Stimulated activated CD4-positive, alpha-beta T cell treated with anti-CD3 and anti-CD28 coated beads, TNF-alpha, amount 100 ng/mL, for 1 hour (primary cell): ENCODE results near the gene GOLGA8B.
"Not testable (repeated sequence)": the region's sequence is repeated elsewhere in the genome, so short reads cannot be mapped to it uniquely, and the experiment has no call there.

Experiments
- DNase-seq, 3 donors: peaks; one replicate each; pipeline ENCODE4 v3.0.0-alpha.2; 2020; ENCODE audit warnings: low read depth in 3 of 3, low spot score in 1 of 3

The GOLGA8B gene

DNA sequence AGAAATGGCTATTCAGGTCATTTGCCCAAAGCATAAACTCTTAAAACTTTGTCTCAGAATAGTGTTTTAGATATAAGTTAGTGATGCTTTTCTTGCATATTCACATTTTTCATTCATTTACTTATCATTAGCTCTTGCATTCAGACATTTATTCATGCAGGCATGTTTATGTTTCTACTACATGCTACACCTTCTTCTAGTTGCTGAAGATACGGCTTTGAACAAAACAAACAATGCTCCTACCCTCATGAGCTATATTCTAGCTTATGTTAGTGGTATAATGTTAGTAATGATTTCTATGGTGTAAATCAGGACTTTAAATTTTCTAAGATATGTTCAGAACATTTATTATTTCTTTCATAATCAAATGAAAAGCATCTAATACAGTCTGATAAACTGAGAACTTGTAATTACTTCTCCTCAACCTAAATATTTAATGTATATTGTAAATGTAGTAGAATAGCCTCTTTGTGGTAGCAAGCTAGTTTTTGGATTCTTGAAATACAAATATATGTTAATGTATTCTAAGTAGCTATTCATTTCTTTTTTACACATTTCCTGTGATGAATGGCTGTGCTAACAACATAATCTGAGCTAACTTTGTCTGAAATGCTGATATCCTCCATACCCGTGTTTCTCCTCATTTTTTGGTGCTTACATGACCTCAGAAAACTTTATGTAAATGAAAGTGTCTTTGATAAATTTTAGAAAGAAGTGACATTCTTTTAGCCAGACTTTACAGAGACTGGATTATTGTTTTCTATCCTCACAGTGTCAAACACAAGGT, 15.5 kb upstream of the GOLGA8B start:
- DNase-seq: no peak

DNA sequence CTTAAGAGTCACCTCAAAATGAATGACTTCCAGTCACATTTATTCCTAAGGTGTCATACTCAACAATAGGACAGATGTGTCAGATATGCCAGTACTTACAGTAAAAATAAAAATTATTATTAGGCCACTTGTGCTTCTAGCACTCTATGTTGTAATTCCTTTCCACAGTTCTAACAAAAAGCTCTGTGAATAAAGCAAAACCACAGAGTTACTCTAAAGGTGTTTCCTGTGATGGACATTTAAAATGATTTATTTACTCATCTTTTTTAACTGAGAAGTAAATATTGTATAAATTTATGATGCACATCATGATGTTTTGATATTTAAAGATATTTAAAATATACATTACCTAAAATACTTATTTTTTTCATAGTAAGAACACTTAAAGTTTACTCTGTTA, 13.9 kb upstream of the GOLGA8B start:
- DNase-seq: no peak

DNA sequence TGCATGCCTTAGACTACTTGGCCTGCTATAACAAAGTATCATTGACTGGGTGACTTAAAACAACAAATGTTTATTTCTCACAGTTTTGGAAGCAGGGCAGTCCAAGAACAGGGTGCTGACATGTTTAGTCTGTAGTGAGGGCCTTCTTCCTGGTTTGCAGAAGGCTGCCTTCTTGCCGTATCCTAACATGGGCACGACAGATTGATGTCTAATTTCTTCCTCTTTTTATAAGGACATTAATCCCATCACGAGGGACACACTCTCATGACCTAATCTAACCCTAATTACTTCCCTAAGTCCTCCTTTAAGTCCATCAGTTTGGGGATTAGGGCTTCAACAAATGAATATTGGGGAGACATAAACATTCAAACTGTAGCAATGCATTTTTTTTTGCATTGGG, 10.9 kb upstream of the GOLGA8B start:
- no peak for DNase-seq

DNA sequence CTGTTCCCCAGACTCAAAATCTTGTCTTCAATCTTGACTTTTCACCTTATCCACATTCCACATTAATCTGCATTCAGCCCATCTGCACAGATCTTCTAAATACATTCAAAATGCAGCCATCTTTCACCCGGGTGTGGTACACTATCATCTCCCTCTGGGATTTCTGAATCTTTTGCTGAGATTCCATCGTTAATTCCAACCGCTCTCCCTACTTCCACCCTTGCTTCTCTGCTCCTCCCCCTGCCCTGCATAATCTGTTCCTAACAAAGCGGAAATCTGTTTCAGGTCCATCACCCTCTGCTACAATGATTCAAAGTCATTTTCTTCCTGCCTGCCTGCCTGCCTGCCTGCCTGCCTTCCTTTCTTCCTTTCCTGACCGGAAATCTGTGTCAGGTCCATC, 7.9 kb upstream of the GOLGA8B start:
- no peak for DNase-seq

DNA sequence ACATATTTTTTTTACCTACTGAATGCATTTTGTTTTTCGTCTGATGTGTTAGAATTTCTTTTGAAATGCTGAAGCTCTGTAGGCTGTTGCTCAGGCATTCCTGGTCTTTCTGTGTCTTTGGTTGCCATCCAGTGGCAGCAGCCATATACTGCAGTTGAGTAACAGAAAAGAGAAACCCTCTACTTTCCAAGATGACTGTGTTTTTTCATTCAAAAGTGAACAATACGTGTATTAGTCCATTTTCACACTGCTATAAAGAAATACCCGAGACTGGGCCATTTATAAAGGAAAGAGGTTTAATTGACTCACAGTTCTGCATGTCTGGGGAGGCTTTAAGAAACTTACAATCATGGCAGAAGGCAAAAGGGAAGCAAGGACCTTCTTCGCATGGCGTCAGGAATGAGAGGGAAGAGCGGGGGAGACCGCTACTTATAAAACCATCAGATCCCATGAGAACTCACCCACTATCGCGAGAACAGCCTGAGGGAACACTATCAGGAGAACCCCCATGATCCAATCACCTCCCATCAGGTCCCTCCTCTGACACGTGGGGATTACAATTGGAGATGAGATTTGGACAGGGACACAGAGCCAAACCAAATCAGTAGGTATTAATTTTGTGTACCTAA, 4.7 kb upstream of the GOLGA8B start:
- peak in 1 of 3 donors; percentile 24 for DNase-seq

DNA sequence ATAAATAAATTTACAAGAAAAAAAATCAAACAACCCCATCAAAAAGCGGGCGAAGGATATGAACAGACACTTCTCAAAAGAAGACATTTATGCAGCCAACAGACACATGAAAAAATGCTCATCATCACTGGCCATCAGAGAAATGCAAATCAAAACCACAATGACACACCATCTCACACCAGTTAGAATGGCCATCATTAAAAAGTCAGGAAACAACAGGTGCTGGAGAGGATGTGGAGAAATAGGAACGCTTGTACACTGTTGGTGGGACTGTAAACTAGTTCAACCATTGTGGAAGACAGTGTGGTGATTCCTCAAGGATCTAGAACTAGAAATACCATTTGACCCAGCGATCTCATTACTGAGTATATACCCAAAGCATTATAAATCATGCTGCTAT, 2.5 kb upstream of the GOLGA8B start:
- not testable (repeated sequence) for DNase-seq

DNA sequence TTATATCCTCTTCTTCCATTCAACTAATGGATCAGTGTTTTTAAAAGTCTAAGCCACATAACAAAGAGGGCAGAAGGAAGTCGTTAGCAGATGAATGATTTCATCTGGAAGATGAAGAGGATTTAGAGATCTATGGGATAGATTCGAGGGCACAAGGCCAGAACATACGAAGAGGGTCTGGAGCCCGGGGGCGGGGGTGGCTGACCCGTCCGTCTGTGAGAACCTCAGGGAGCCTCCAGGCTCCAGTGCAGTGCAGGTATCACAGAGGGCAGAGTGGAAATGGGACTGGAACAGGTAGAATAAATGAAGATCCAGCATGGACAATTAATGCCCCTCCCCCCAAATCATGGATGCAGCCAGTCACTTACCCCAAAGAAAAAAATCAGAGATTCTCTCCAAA, 1.5 kb upstream of the GOLGA8B start:
- no peak for DNase-seq

DNA sequence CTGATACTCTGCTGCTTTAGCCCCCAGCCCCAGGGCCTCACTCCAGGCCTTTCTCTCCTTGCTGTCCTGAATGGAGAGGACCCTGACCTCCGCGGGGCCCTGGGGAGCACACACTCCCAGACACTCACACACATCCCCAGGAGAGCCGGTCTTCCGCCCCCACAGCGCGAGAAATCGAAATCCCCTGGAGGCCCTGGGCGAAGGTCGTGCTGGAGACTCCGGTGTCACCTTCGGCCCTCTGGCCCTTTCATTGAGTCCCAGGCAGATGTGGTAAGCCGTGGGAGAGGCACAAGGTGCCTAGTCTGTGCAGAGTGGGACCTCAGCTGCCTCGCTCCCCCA, 848 bp upstream of the GOLGA8B start:
- no peak for DNase-seq

DNA sequence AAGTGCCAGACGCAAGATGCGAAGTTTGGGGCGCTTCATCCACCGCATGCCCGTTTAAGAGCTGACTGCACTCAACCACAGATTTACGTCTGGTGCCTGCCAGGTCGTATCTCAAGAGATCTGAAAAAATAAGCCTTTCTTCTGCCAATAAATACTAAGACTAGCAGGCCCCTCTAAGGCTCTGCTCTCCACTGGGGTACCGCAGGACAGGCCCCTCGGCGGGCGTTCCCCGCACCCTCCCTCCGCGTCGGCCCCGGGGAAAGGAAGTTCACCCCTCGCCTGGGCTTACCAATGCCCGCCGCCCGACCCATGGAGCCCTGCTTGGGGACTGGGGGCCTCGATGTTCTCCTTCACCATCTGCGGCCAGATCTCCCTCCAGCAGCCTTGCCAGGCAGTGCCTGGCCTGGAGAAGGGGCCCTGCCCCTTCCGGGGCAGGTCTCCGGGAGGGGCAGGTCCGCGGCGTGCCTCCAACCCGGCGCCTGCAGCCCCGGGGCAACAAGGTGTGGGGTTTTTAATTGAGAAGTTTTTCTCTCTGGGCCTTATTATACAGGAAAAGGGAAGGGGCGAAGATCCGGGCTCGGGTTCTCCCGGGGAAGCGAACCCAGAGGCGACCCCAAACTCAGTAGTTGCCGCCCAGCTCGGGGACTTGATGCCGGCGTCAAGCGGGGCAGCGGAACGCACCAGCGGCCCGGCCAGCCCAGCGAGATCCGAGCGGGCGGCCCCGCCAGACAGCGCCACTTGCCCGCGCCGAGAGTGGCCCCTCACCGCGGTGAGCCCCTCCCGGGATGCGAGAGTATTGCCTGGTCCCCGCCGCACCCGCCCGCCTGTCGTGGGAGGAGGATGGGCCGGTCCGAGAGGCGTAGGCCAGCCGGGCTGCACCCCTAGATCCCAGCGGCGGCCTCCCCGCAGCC, 735 bp downstream of the GOLGA8B start:
- DNase-seq: peak in 1 of 3 donors; percentile 30

DNA sequence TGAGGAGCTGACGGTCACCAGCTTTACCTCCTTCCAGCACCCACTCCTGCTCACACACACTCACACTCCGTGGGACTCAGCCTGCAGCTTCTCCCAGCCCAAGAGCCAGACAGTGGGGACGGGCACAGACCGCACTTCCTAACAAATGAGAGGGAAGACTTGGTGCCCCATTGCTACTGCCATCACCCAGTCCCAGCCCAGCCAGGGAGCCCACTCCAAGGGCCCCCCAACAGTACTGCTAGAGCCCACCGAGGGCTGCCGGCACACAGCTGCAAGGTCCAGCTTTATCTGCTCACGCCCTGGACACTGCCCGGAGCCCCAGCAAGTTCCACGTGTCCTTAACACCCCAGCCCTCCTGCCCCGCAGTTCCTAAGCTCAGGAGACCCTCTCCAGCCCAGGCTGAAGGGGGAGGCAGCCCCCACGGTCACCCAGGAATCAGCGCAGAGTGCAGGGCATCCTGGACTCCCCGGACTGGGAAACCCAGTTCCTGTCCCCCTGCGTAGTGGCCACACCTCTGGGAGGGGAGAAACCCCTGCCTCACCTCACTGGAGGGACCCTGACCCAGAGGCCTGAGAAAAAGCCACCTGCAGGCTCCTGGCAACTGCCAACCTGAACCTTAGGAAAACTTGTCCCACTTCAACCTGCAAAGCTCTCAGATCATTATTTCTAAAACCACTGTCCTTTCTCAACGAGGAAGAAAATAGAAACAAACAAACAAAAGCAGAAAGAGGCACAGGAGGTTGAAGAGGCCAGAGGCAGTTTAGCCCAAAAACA, 1.6 kb downstream of the GOLGA8B start:
- DNase-seq: not testable (repeated sequence)

DNA sequence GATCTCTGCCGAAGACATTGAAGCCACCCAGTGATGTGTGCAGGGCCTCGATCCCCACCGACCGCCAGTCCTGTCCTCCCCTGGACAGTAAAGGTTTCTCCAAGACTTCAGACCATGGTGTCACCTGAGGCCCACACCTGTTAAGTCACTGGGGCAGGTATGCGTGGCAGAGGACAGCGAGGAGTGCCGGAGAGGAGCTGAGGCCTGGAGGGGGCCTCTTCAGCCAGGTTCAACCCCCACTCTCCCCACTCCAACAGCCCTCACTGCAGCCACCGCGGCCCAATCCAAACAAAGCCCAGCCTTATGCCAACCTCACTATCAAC, 2.4 kb downstream of the GOLGA8B start:
- no peak for DNase-seq

DNA sequence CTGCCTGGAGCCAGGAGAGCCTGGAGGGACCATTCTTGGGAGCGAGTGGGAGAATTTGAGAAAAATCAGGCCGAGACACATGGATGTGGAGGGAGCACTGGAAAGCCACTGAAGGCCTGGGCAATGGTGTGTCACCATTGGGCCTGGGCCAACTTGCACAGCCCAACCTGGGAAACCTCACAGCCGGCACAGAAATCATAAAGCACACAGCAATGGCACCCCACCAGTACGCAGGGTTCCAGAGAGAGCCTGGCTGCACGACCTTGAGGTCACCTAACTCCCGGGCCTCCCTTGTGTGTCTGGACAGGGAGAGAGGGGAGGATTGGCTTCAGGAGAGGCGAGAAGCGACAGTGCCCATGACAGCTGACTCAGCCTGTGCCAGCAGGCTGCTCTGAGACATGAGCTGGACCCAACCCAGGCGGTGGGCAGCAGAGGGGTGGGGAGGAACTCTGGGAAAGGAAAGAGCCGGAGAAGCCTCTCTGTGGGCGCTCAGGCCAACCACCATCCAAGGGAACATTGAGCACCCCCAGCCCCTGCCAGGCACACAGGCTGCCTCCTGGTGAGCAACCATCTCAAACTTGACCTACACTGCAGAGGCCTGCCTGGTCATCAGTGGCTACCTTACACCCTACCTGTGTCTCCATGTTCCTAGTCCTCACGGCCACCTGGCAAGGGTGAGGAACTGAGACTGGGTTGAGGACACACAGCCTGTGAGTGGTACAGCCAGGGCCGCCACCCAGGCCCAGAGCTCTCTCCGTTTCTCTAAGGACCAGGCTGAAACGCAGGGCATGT, 3.0 kb downstream of the GOLGA8B start:
- not testable (repeated sequence) for DNase-seq

DNA sequence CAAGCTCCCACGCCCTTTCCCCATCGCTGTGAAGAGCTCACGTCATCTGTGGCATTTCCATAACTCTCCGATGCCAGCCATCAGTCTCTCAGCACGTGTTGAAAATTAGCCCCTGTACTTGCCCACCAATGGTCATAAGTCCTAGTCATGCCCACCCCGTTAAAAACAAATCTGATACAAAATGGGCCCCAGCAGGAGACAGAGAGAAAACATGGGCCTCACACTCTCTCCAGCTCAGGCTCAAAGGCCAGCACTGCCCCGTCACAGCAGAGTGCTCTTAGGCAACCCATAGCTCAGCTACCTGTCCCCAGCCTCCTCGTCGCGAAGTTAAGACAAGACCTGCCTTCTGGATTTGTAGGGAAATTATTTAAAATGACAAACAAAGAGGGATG, 5.2 kb downstream of the GOLGA8B start:
- no peak for DNase-seq

DNA sequence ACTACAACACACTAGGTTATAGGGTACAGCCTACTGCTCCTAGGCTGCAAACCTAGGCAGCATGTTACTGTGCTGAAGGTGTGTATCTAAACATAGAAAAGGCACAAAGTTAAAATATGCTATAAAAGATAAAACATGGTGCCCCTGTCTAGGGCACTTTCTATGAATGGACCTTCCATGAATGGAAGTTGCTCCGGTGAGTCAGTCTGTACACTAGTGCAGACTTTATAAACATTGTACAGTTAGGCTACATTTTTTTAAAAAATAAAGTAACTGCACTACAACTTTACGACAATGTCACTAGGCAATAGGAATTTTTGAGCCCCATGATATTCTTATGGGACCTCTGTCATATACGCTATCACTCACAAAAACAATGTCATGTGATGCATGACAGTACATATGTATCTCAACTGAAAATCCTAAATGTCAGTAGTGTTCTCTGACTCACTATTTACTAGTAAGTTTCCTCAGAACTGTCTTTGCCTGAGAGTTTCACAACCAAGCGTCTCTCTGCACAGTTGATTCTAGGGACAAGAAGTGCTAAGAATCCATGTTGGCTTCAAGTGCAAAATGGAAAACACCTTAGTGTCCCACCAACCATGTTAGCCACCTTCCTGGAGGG, 5.7 kb downstream of the GOLGA8B start:
- DNase-seq: not testable (repeated sequence)

DNA sequence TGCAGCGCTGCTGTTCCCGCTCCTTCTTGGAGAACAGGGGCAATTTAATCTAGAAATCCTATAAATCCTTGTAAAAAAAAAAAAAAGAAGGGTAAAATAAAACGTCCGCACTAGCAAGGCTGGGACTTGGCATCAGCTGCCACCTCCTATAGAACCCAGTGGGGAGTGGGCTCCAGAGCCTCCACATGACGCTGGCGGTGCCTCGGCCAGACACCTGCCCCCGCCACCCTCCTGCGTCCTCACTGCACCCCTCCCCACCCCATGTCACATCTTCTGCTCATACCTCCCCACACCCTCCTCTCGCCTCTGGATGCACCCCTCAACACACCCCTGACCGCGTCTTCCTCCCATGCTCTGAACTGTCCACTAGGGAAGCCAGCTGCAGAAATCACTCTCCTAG, 8.4 kb downstream of the GOLGA8B start:
- not testable (repeated sequence) for DNase-seq

DNA sequence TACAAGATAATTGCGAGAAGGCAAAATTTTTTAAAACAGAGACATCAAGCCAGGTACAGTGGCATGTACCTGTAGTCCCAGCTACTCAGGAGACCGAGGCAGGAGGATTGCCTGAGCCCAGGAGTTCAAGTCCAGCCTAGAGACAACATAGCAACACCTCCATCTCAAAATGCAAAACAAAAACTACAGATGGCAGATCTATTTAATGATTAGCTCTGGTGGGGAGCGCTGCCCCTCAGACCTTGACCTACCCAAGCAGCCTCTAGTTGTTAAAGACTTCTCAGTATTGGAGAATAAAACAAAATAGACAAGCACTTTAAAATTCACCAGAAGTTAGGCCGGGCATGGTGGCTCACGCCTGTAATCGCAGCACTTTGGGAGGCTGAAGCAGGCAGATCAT, 10.5 kb downstream of the GOLGA8B start:
- DNase-seq: not testable (repeated sequence)

DNA sequence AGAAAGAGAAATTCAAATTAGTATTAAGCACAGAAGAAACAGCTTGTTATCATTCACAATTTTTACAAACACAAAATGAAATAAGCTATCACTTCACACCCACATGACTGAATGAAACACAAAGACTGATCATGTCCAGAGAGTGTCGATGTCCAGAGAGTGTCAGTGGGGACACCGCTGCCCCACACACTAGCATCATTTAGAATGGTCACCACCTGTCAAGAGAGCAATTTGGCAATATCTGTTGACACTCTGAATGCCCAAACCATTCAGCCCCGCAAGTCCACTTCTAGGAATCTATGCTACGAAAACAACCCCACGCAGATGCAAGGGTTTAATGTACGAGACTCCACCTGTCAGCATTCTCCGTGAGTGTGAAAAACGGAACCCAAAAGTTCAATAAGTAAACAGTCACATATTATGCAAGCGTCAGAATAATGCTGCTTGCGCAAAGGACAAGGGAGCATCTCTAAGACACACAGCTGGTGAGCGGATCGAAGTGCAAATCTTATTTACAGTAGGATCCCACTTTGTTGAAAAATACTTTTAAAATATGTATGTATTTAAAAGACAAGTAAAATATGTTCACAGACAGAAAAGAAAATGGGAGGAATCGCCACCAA, 11.3 kb downstream of the GOLGA8B start:
- not testable (repeated sequence) for DNase-seq

DNA sequence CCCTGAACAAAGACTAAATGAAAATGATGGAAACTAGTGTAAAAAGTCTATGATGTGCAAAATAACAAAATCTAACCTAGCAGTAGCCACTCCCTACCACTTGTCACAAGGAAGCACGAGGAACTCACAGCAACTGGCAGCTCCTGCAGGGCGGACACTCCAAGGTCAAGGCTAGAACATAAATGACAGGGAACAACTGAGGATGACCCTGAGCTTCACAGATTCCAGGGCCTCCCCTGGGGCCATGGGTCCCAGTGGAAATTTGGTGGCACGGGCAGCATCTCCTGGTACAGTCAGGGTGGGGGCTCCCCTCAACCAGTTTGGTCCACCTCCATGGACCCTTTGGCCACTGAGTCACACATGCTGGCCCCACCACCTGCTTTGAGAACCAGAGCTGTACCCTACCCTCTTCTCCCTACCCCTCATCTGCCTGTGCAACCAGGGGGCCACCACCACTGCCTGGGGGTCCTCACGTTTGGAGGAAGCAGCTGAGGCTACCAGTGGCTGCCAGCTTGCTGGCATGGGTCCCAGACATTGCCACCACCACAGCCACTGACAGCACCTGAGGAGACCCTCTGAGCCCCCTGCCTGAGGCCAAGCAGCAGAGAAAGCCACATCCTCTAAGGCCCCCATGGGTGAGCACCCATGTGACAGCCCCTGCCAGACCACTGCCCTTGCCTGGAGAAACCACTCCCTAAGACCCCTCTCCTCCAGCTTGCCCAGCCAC, 13.6 kb downstream of the GOLGA8B start:
- DNase-seq: not testable (repeated sequence)

DNA sequence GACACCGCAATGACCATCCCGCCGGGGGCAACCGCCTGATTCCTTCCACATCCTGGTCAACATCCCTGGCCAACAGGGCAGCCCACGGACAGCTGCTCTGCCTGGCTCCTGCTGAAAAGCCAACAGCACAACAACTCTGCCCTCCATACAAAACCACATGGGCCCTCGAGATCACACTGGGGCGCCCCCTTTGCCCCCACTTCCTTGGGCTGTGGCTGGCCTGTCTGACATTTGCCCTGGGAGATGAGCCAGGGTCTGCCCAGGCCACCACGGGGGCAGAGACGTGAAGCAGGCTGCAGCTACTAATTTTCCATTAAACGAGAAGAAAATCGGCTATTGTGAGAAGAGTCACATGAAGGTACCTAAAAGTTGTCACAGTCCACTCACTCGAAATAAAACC, 16.3 kb downstream of the GOLGA8B start:
- not testable (repeated sequence) for DNase-seq
